Activated T-cell treated with anti-CD3 and anti-CD28 coated beads for 24 hours (primary cell): Measurements from ENCODE around the gene RNF149.

ENCODE experiments used
- DNase-seq: peaks from one replicate; pipeline ENCODE4 v3.0.0-alpha.2; 2020; ENCODE audit warnings: low read depth

RNF149 gene

GRCh38 chr2:101230541-101231001 lies 77.9 kb downstream of the RNF149 start:
- no peak for DNase-seq
